ENCODE data around the gene PAPPA2. TPM values are rescaled to one million over a fixed set of nuclear protein-coding genes. Genes with fewer than 3 reads are reported as not detected.

Gene PAPPA2
- total and polyA plus RNA-seq, 10 of the 15 experiments (the other 5 are each of a cell fraction or from before 2014, with no cell fraction given): under 0.01 to 0.06 (median 0.03) TPM; not detected in 7

DNA sequence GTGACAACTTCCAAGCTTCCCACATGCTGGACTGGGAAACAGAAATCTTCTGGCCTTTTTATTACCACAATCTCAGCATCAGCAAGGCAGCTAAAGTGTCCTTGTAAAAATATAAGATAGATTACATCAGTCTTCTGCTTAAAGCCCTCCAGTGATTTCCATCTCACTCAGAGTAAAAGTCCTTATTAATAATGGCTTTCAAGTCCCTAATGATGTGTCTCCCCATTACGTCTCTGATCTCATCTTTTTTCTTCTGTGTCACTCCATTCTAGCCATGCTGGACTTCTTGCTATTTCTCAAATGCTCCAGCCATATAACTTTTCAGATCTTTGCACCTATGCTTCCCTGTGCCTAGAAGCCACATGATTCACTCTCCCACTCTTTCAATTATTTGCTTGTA lies 22.1 kb downstream of the PAPPA2 start:
- DNase-seq (ENCODE audit: low read depth, low spot score) (no peak), ATAC-seq (no peak), FAIRE-seq (no peak)
- Histone ChIP-seq H3K36me3 (ENCODE audit: control insufficient read depth in 2 of 2, insufficient read depth in 2 of 2, low read length in 1 of 2) (no peaks in the 10 kb centered on the region), H3K79me2 (ENCODE audit: control insufficient read depth, insufficient read depth, low read length) (no peaks in the 10 kb centered on the region), H3K9ac (ENCODE audit: control insufficient read depth, insufficient read depth, low read length) (no peak overlapping the region), H3K4me2 (ENCODE audit: control insufficient read depth, insufficient read depth) (no peak overlapping the region), H3K27ac (ENCODE audit: control insufficient read depth, insufficient read depth) (no peak overlapping the region), H4K20me1 (ENCODE audit: control insufficient read depth, insufficient read depth) (no peaks in the 10 kb centered on the region), H3K9me3 (replicated peaks; ENCODE audit: control insufficient read depth, insufficient read depth, low read length) (no peaks in the 10 kb centered on the region), H3K4me3 (no peak overlapping the region), H3K27me3 (replicated peaks in 1 of 2; ENCODE audit: control insufficient read depth in 2 of 2, insufficient read depth in 2 of 2, low read length in 1 of 2) (no peaks in the 10 kb centered on the region; a peak in 1 of 4 replicates), H2AFZ (ENCODE audit: control insufficient read depth, low read depth, low read length) (no peak overlapping the region), H3K4me1 (ENCODE audit: control insufficient read depth, insufficient read depth, low read length) (no peaks in the 10 kb centered on the region)
- no peak for TF ChIP-seq STAT1 (conservative IDR thresholded peaks at IDR 0.05)
- no peak for TF ChIP-seq NR2C2 (IDR thresholded peaks at IDR 0.05; ENCODE audit: borderline replicate concordance, control insufficient read depth, insufficient read length, low read depth)
- TF ChIP-seq, protein P1, sequence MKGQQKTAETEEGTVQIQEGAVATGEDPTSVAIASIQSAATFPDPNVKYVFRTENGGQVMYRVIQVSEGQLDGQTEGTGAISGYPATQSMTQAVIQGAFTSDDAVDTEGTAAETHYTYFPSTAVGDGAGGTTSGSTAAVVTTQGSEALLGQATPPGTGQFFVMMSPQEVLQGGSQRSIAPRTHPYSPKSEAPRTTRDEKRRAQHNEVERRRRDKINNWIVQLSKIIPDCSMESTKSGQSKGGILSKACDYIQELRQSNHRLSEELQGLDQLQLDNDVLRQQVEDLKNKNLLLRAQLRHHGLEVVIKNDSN (IDR thresholded peaks at IDR 0.05; ENCODE audit: borderline replicate concordance, extremely low read length, insufficient read depth, low read depth, low read length): no peak
- 0% methylated on average over 1 of the region's 1 CpG for WGBS (ENCODE audit: insufficient coverage, insufficient replicate concordance, low lambda C conversion rate, missing lambda C conversion rate)
- no TSS peak for BruUV-seq (replicated peaks)
- POLR2A ChIA-PET: no interaction called here
- RAD21 ChIA-PET (ENCODE audit: unreplicated experiment): no interaction called here
- CTCF ChIA-PET: no interaction called here
- in situ Hi-C loops (cut with MboI): no loop called here
- intact Hi-C loops (cut with micrococcal nuclease; ENCODE audit: unreplicated experiment): no loop called here
- SMC1A ChIA-PET (ENCODE audit: uncharacterized antibody, unreplicated experiment): interaction anchor here (1.1 kb wide), 1 partner anchor 16 kb away, joined by 3 read pairs; no protein-coding TSS in a partner anchor

DNA sequence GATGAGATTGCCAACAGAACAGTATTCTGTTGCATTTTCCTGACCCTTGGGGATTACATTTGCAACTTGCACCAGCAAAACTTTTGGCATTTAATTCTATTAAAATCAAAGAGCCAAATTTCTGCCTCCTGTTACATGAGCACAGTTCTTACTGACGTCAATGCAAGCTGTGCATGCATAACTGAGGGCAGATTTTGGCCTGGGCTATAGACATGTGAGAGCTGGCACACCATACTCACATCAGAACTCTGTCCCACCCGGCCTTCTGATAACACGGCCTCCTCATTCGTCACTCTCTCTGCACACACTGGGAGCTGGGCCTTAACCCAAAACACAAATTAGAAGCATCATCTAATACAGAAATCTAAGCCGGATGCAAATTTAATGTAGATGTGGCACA lies 31.5 kb downstream of the PAPPA2 start:
- ChIA-PET CTCF (no interaction called here), POLR2A (no interaction called here), SMC1A (ENCODE audit: uncharacterized antibody, unreplicated experiment) (no interaction called here), RAD21 (ENCODE audit: unreplicated experiment) (no interaction called here)
- Histone ChIP-seq H2AFZ (ENCODE audit: control insufficient read depth, low read depth, low read length) (no peak overlapping the region), H3K36me3 (ENCODE audit: control insufficient read depth in 2 of 2, insufficient read depth in 2 of 2, low read length in 1 of 2) (no peaks in the 10 kb centered on the region), H3K4me2 (ENCODE audit: control insufficient read depth, insufficient read depth) (no peak overlapping the region), H3K9ac (ENCODE audit: control insufficient read depth, insufficient read depth, low read length) (no peak overlapping the region), H3K27me3 (replicated peaks in 1 of 2; ENCODE audit: control insufficient read depth in 2 of 2, insufficient read depth in 2 of 2, low read length in 1 of 2) (no peaks in the 10 kb centered on the region), H4K20me1 (ENCODE audit: control insufficient read depth, insufficient read depth) (no peaks in the 10 kb centered on the region), H3K4me1 (ENCODE audit: control insufficient read depth, insufficient read depth, low read length) (no peaks in the 10 kb centered on the region), H3K79me2 (ENCODE audit: control insufficient read depth, insufficient read depth, low read length) (no peaks in the 10 kb centered on the region), H3K9me3 (replicated peaks; ENCODE audit: control insufficient read depth, insufficient read depth, low read length) (no peaks in the 10 kb centered on the region), H3K4me3 (no peak overlapping the region), H3K27ac (ENCODE audit: control insufficient read depth, insufficient read depth) (no peak overlapping the region)
- FAIRE-seq: no peak
- TF ChIP-seq SIX5 (IDR thresholded peaks at IDR 0.05; ENCODE audit: low read depth, low read length, severe bottlenecking) (no peak), NR2C1 (IDR thresholded peaks at IDR 0.05) (no peak), ZNF274 (IDR thresholded peaks at IDR 0.05; ENCODE audit: insufficient read depth, insufficient read length) (no peak), DPF2 (IDR thresholded peaks at IDR 0.05) (no peak), POLR2A (IDR thresholded peaks at IDR 0.05; ENCODE audit: low read depth, low read length) (no peak)
- TF ChIP-seq, protein P2, sequence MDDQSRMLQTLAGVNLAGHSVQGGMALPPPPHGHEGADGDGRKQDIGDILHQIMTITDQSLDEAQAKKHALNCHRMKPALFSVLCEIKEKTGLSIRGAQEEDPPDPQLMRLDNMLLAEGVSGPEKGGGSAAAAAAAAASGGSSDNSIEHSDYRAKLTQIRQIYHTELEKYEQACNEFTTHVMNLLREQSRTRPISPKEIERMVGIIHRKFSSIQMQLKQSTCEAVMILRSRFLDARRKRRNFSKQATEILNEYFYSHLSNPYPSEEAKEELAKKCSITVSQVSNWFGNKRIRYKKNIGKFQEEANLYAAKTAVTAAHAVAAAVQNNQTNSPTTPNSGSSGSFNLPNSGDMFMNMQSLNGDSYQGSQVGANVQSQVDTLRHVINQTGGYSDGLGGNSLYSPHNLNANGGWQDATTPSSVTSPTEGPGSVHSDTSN (IDR thresholded peaks at IDR 0.05; ENCODE audit: insufficient replicate concordance, low read depth, low read length): no peak
- TF ChIP-seq, protein P3, sequence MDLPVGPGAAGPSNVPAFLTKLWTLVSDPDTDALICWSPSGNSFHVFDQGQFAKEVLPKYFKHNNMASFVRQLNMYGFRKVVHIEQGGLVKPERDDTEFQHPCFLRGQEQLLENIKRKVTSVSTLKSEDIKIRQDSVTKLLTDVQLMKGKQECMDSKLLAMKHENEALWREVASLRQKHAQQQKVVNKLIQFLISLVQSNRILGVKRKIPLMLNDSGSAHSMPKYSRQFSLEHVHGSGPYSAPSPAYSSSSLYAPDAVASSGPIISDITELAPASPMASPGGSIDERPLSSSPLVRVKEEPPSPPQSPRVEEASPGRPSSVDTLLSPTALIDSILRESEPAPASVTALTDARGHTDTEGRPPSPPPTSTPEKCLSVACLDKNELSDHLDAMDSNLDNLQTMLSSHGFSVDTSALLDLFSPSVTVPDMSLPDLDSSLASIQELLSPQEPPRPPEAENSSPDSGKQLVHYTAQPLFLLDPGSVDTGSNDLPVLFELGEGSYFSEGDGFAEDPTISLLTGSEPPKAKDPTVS (IDR thresholded peaks at IDR 0.05; ENCODE audit: low read depth, low read length): no peak
- TF ChIP-seq, protein P4, sequence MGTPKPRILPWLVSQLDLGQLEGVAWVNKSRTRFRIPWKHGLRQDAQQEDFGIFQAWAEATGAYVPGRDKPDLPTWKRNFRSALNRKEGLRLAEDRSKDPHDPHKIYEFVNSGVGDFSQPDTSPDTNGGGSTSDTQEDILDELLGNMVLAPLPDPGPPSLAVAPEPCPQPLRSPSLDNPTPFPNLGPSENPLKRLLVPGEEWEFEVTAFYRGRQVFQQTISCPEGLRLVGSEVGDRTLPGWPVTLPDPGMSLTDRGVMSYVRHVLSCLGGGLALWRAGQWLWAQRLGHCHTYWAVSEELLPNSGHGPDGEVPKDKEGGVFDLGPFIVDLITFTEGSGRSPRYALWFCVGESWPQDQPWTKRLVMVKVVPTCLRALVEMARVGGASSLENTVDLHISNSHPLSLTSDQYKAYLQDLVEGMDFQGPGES (IDR thresholded peaks at IDR 0.05): no peak
- DNase-seq (ENCODE audit: low read depth, low spot score): no peak
- no peak for ATAC-seq
- 21% methylated on average over 5 of the region's 5 CpGs for WGBS (ENCODE audit: insufficient coverage, insufficient replicate concordance, low lambda C conversion rate, missing lambda C conversion rate)
- intact Hi-C loops (cut with micrococcal nuclease; ENCODE audit: unreplicated experiment) (no loop called here), in situ Hi-C loops (cut with MboI) (no loop called here)
- no TSS peak for BruUV-seq (replicated peaks)
